ENCODE data around the gene RAB7B.
"Not testable (repeated sequence)": the region's sequence is repeated elsewhere in the genome, so short reads cannot be mapped to it uniquely, and the experiment has no call there.

Gene RAB7B

DNA sequence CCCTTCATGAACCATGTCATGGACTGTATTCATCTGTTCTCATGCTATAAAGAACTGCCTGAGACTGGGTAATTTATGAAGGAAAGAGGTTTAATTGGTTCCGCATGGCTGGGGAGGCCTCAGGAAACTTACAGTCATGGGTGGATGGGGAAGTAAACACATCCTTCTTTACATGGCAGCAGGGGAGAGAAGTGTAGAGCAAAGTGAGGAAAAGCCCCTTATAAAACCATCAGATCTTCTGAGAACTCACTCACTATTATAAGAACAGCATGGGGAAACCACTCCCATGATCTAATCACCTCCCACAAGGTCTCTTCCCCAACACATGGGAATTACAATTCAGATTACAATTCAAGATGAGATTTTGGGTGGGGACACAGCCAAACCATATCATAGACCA lies 6.6 kb downstream of the RAB7B start:
- DNase-seq (ENCODE audit: low read depth in 2 of 2), result not testable (repeated sequence)

DNA sequence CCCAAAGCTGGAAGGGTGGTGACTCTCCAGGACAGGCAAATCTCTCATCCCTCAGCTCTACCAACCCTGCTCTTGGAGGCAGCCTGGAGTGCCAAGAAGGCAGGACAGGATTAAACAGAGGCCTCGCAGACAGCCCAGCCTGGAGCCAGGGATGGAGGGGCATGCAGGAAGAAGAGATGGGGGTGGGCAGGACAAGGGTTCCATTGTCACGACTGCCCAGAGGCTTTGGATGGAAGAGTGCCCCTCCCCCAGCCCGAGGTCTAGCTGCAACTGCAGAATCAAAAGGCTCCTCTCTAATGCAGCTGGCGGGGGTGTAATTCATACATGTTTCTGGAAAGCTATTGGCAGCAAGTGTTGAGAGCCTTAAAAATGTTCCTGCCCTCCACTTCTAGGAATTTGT lies 8.8 kb downstream of the RAB7B start:
- DNase-seq (ENCODE audit: low read depth in 2 of 2), result no peak

DNA sequence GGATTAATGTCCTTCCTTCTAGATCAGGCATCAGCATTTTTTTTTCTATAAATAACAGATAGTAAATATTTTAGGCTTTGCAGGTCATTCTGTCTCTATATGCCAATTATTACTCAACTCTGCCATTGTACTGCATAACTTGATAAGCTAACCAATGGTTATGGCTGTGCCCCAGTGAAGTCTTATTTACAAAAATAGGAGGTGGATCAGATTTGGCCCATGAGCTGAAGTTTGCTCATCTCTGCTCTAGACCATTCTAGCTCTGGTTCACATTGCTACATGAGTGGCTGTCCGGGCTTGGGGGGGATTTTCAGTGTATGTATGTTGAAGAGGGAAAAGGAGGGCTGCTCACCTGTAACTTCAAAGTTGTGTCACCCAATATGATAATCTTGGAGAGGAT lies 10.1 kb downstream of the RAB7B start:
- DNase-seq (ENCODE audit: low read depth in 2 of 2), result no peak

DNA sequence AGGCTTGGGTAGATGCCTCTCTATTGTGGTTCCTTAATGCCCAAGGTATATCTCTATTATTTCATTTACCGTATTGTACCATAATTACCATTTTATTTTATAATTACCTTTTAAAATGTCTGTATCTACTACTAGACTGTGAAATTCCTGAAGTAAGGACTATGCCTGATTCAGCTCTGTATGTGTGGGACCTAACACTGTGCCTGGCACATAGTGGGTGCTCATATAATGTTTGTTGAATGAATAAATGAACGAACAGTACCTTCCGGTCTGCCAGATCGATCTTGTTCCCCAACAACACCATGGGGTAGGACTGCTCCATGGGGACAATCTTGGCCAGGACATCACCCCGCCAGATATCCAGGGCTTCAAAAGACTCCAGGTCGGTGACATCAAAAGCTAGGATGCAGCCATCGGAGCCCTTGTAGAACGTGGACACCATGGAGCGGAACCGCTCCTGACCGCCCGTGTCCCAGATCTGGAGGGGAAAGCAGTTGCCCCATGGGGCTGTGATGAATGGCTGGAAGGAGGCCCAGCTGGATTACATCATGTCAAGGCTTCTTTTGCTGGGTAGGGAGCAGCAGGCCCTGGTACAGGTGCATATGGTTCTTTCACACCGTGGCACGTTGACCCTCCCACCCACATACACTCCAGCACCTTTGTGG lies 10.8 kb downstream of the RAB7B start:
- no peak for DNase-seq (ENCODE audit: low read depth in 2 of 2)

DNA sequence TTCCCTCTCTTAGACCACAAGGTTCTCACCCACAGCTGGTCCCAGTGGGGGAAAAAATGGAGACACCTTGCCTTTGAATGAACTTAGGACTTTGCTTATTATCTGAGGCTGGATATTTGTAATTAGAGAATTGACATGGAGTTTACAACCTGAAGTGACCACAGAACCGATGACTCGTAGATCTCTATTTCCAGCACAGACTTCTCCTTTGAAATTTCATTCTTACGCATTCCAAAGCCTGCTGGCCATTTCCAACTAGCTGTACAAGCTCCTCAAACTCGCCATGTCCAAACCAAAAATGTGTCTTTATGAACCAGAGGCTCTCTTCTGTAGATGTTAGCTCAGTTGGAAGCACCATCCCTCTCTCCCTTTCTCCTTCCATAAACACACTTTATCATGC lies 12.0 kb downstream of the RAB7B start:
- no peak for DNase-seq (ENCODE audit: low read depth in 2 of 2)

DNA sequence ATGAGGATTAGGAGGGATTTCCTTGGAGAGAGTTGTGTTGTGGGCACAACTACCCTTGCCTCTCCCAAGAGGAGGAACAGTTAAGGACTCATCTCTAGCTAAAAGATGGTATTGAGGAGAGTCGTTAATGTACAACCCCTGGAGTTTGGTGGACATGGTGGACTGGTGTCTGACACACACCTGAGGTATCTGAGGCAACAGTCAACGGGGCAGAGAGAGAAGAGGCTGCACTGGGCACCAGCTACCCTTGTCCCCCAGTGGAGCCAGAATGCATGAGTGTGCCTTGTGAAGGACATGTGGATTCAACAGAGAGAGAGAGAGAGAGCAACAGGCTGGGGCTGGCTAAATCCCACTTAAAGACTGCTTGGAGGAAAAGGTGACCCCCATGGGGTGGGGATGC lies 13.0 kb downstream of the RAB7B start:
- DNase-seq (ENCODE audit: low read depth in 2 of 2), result no peak

DNA sequence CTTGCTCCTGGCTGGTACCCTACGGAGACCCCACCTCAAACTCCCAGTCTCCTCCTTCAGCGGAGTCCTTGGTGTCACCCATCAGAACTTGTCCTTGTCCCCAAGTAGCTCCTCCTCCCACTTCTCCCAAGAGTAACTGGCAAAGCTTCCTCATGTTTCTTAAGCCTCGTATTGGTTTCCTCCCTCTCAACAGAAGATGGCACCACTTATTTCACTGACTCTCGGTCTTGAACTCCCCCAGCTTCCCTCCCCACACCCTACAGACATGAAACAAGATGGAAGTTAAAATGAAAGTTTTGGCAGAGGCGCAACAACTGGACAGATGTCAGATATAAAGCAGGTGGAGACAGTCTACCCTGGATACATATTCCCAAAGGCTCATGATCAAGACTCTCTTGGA lies 13.4 kb downstream of the RAB7B start:
- DNase-seq (ENCODE audit: low read depth in 2 of 2), result no peak

DNA sequence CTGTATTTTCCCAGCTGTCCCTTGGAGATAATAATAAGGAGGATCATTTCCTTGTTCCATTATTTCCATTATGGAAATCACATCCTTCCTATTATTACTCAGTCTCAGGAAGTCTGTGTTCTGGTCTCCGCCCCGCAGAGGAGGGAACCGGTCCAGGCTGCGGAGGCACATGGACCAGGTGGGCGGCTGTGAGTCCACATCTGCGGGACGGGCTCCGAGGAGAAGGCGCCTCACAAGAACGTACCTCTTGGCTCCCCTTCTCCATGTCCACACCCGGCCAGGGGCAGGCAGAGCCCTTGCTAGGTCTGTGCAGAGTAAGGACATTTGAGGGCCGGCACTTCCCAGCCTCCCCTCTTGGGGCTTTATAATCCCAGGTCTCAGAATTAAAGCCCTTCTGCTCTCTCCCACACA lies 14.6 kb downstream of the RAB7B start:
- DNase-seq (ENCODE audit: low read depth in 2 of 2), result no peak

DNA sequence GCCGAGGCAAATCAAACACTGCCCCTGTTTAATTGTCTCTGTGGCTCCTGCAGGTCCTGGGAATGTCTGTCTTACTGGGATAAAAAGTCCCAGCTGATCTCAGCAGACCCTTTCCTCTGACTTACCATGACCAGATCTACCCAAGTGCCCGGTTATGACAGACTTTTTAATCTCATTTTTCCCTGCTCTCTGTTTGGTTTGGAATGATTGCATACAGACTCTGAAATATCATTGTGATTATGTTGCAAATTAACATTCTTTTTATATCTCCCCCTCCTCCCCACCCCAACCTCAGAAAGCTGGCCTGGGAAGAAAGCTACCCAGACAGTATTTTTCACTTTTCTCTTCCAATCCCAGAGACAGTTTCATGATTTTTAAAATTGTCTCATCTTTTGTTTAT lies 16.3 kb downstream of the RAB7B start:
- DNase-seq (ENCODE audit: low read depth in 2 of 2), result no peak

DNA sequence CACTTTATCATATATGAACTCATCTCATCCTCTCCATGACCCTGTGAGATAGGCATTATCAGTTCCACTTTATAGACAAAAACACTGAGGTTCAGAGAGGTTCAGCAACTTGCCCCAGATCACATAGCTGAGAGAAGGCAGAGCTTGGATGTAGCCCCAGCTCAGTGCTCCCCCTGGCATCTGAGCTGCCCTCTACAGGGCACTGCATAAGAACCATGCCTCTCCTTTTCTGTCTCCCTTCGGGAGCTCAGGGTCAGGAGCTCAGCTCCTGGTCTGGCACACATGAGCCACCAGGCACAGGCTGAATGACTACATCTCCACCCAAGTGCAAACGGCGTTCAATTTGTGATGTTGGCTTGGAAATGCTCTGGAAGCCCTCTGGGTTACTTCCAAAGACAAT lies 16.9 kb downstream of the RAB7B start:
- no peak for DNase-seq (ENCODE audit: low read depth in 2 of 2)

DNA sequence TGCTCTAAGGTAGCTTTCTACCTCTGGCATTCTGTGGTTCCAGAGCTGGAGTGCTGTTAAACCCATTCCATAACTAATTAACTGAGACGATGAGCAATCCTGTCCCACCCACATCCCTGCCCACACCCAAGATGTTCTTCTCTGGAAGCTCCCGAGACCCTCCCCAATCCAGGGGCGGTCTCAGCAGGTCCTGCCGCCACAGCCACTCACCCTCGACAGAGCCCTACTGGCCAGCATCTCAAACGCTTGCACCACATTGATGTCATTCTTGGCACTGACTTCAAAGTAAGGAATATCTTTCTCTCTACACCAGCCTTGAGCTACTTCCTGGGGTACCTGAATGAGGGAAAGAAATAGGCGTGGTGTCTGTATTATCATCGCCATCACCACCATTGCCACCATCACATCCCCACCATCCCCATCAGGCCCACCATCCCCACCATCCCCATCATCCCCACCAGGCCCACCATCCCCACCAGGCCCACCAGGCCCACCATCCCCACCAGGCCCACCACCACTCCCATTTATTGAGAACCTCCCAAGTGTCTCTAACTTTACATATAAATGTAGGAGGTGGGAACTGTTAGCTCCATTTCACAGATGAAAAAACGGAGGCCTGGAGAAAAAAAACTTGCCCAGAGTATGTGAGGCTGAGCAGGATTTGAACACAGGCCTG lies 17.7 kb downstream of the RAB7B start:
- DNase-seq (ENCODE audit: low read depth in 2 of 2), result no peak

DNA sequence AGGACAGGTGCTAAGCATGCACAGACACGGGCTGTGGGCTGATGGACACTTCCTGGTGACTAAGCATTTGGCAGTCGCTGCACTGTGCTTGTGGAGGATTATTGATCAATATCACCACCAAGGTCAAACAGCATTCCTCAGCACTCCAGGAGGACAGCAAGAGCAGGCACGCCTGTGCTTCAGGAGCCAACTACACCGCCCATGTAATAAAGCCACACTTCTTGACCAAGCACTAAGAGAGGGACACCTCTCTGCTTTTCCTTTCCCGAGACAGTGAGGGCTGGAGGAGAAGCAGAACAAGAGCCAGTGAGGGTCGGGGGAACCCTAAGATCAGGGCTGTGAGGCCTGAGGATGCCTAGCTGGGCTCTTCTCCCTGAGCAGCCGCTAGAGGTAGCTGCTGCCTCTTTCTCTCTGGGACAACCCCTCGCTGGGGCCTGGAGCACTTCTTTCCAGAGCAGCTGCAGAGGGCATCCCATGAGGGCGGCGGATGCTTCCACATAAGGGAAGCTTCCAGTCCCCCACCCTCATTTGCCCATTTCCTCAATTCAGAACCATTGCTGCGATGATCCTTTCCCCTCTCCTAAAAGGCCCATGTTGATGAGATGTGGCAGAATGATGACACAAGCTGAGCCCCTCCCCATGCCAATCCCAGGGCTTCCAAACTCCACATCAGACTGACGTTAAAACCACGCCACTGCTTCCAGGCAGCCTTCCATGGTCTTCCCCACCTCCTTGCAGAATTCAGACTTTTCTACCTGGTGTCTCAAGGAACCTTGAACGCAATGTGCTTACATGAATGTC lies 19.1 kb downstream of the RAB7B start:
- DNase-seq (ENCODE audit: low read depth in 2 of 2), result no peak

DNA sequence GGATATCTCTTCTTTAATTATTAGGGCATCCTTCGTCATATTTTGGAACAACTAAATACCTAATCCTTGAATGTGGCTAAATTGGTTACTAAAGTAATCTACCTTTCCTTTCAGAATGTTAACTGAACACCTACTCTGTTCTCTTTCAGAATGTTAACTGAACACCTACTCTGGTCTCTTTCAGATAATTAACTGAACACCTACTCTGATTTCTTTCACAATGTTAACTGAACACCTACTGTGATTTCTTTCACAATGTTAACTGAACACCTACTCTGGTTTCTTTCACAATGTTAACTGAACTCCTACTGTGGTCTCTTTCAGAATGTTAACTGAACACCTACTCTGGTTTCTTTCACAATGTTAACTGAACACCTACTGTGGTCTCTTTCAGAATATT lies 21.9 kb downstream of the RAB7B start:
- DNase-seq (ENCODE audit: low read depth in 2 of 2), result no peak

DNA sequence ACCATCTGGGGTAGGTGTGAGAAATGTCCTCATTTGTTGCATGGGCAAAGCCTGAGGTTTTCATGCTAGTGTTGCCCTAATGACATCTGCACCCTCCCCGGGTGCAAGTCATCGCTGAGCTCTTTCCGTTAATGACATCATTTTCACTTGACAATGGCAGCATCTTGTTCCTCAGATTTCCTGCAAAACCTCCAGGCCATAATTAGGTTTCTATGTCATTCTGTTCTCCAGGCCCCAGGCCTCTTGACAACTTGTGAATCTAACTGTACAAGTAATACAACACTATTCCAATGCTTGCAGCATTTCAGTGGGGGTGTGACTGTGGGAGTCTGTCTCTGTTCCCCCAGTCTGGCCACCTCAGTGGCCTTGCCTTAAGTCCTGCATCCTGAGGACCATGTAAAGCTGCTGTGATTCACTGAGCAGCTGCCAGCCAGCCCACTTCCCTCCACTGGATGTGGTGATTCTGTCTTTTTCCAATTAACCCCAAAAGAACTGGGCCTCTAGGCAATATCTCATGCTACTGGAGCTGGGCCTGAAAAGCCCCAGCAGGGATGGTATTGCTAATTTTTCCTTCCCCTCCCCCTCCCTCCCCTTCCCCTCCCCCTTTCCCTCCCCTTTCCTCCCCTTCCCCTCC lies 22.8 kb downstream of the RAB7B start:
- no peak for DNase-seq (ENCODE audit: low read depth in 2 of 2)

DNA sequence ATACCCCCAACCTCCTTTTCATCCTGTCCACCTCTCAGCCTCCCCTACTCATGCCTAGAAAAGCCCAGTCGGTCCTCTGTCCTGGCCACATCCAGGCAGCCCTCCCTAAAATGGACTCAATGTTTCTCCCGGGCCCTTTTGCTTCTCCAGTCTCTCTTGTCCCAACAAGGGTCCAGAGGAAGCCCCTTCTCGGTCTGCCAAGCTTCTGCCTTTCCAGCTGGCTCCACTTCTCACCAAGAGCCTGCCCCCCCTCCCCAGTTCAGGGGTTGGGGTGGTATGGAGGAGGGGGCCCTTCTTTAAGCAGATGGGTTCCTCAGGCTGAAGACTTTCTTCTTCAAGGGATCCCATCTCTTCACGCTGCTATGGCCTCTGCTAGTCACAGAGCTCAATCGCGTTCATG lies 23.9 kb downstream of the RAB7B start:
- DNase-seq (ENCODE audit: low read depth in 2 of 2), result no peak

DNA sequence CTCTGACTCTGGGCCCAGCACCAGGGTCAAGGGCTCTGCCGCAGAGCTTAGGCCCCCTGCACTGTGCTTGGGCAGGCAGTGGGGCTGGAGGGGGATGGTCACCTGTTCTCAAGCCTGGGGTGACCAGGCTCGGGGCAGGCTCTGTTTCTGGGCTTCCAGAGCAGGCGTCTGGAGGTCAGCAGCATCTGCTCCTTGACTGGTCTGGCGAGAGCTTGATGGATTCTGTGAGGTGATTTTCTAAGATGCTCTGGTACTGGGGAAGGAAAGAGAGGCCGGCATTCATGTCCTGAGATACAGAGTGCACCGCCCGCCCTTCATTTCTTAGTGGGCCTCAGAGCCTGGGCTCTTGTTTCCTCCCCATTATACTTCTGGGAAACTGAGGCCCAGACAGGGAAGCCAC lies 24.5 kb downstream of the RAB7B start:
- DNase-seq (ENCODE audit: low read depth in 2 of 2), result no peak

DNA sequence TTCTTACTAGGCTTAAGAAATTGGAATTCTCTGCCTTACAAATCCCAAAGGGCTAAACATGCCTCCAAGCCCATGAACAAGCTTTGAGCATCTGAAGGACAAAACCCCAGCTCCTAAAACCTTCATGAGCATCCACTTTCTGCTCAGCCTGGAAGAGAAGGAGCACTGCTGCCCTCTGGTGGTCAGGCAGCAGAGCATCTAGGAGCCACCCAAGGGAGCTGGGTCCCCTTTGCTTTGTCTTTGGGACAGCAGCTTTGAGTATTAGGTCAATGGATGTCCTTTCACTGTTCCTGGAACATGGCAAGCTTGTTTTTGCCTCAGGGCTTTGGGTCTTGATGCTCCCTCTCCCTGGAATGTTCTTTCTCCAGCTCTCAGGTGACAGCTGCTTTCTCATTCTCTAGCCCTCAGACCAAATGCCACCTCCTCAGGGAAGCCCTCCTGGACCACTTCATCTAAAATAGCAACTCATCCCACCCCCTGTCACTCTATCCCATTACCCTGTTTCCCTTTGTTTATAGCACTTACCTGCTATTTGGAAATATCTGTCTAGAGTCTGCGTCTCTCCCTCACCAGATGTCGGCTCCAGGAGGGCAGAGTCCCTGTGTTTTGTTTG lies 25.7 kb downstream of the RAB7B start:
- peak; percentile 57 to 67 for DNase-seq (ENCODE audit: low read depth in 2 of 2)

DNA sequence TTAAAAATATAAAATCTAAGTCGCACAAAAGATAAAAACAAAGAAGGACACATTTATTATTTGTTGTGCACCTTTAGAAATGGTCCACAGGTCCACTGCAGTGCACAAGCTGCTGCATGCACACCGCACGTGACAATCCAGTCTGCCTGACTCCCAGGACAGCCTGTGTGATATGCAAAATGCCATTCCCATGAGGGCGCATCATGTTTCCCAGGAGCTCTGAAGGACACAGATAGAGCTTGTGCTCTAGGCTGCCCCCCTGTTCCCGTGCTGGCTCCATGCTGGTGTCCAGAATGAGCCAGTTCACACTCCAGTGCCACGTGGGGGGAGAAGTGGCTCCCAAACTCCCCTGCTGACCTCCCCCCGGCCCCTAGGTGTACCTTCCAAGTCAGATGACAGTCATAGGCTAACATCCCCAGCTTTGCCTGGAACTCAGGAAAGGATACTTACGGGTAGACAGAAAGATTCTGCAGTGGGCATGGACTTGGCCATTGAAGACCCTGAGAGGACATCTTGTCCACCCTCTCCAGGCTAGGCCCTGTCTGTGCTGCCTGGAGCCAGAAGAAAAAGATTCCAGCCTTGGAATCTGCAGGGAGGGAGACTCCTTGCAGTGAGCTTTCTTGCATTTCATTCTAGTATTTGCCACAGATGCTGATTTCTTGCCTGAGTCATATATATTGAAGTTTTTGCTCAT lies 26.3 kb downstream of the RAB7B start:
- DNase-seq (ENCODE audit: low read depth in 2 of 2), result no peak

DNA sequence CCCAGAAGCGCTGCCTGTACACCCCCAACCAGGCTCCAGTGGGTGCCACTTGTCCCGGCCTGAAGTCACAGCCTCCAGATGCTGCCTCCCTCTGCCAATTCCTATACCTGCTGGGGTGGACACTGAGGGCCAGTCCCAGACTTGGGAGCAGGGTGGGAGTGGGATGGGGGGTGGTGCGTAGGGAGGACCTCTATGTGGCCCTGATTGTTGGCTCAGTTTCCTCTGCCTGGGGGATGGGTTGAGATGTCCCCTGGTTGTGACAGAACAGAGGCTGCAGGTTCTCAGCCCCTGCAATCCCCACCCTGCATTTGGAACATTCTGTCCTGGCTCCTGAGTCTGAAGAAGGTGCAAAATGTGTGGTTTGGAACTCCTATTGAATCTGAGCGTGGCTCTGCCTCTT lies 27.2 kb downstream of the RAB7B start:
- no peak for DNase-seq (ENCODE audit: low read depth in 2 of 2)

DNA sequence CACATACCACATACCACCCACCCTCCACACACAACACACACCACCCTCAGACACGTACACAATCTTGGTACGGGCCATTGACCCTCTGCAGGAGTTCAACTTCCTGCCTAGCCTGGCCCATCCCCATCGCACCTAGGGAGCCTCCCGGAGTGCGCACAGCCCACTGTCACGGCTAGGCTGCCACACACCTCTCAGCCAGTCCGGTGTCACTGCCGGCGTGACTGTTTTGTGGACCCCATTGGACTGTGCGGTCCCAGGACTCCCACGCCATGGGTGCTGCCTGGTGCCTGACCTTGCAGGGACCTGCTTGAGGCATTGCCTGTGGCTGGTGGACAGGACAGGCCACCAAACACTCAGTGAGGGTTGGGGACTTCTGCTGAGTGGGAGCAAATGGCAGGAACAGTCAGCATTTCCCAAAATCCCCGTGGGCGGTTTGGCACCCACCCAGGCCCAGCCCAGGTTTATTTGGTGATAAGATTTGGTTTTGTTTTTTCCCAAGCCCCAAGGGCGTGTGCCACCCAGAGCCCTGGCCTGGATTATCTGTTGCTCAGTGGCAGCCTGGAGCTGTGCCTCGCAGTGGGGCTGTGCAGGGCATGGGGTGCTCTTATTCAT lies 27.7 kb downstream of the RAB7B start:
- DNase-seq (ENCODE audit: low read depth in 2 of 2), result no peak

DNA sequence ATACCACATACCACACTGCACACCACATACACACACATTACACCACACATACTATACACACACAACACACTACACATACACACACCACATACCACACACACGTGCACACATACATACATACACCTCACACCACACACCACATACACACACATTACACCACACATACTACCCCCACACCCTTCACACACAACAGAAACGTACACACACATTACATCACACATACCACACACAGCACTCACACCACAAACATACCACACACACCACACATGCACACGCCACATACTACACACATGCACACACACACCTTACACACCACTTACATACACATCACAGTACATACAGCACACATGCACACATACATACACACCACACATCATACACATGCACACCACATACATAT lies 28.5 kb downstream of the RAB7B start:
- no peak for DNase-seq (ENCODE audit: low read depth in 2 of 2)
